ENCODE results near the gene PRKCB. TPM values are rescaled to one million over a fixed set of nuclear protein-coding genes. Genes with fewer than 3 reads are reported as not detected.

PRKCB gene
- total and polyA plus RNA-seq, 2 of the 8 experiments (the other 6 are each of a cell fraction or from before 2014, with no cell fraction given): 7.1 to 12.1 TPM

DNA sequence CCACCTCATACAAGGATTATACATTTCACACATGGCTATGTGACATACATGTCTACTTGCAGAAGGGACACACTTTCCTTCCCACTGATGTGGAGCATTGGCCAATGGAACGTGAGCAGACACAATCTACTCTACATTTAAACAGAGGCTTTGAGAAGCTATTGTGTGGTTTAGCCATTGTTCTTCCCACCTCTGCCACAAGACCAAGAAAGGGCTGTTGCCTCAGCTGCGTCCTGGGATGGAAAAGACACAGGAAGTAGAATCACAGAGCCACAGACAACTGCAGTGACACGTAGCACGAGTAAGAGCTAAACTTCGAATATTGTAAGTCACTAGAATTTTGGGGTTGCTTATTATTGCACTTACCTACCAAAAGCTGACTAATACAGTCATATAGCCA lies 33.3 kb downstream of the PRKCB start:
- no peak for TF ChIP-seq EZH2 (IDR thresholded peaks at IDR 0.05; ENCODE audit: low read depth, low read length, severe bottlenecking)
- TF ChIP-seq, protein P1, sequence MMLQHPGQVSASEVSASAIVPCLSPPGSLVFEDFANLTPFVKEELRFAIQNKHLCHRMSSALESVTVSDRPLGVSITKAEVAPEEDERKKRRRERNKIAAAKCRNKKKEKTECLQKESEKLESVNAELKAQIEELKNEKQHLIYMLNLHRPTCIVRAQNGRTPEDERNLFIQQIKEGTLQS (IDR thresholded peaks at IDR 0.05; ENCODE audit: insufficient read depth, low read depth, low read length): no peak
- no peak for TF ChIP-seq SP4 (IDR thresholded peaks at IDR 0.05; ENCODE audit: low read length)
- no peak for TF ChIP-seq CBX5 (IDR thresholded peaks at IDR 0.05; ENCODE audit: low read depth, low read length)
- no peak for DNase-seq (ENCODE audit: low read depth in 1 of 2, low spot score in 2 of 2)
- H2BK120ac ChIP-seq (replicated peaks; ENCODE audit: low read depth, low read length): no peak overlapping the region

More for the DNA sequence above, 33.3 kb downstream of the PRKCB start:
- no peak overlapping the region for H2AK5ac ChIP-seq (ENCODE audit: low read depth, low read length)
- ChIA-PET POLR2A (ENCODE audit: partially characterized antibody) (interaction anchor here (0.8 kb wide), 1 partner anchor 10 kb away, joined by 3 read pairs; no protein-coding TSS in a partner anchor), CTCF (ENCODE audit: partially characterized antibody) (interaction anchor here (1.1 to 1.6 kb wide), 3 partner anchors 68 to 168 kb away, joined by 3 read pairs; no protein-coding TSS in a partner anchor)
- no peak overlapping the region for H4K91ac ChIP-seq (replicated peaks; ENCODE audit: insufficient read length, low read length)
- H3K9ac ChIP-seq (replicated peaks in 1 of 4; ENCODE audit: extremely low read depth in 1 of 4, low read depth in 3 of 4, low read length in 3 of 4): no peak overlapping the region
- H3K4ac ChIP-seq (replicated peaks; ENCODE audit: insufficient read length, low read depth, low read length): no peak overlapping the region
- H3K4me1 ChIP-seq (replicated peaks in 1 of 4; ENCODE audit: control insufficient read depth in 3 of 4, insufficient read depth in 4 of 4, low read length in 3 of 4): peaks cover 0 to 6% (median 0%) of the 10 kb centered on the region in 4 experiments; a peak in 4 of 7 replicates
- H3K79me1 ChIP-seq (ENCODE audit: low read depth, low read length): no peaks in the 10 kb centered on the region
- H3K4me2 ChIP-seq (ENCODE audit: insufficient read depth in 1 of 2, low read depth in 2 of 2, low read length in 2 of 2): no peak overlapping the region
- 76% methylated on average over 5 of the region's 5 CpGs; no CpG with 5 or more reads in 1 of the 2 experiments for WGBS, 2 experiments (ENCODE audit: extremely low coverage in 1 of 2, insufficient coverage in 1 of 2, insufficient read length in 1 of 2, insufficient replicate concordance in 2 of 2, low coverage in 1 of 2, low lambda C conversion rate in 2 of 2, missing lambda C conversion rate in 1 of 2)
- no peaks in the 10 kb centered on the region for H3K79me2 ChIP-seq (ENCODE audit: control insufficient read depth in 1 of 2, insufficient read depth in 2 of 2, low read length in 2 of 2)
- peaks cover 2 to 3% of the 10 kb centered on the region in 2 experiments for H4K20me1 ChIP-seq (replicated peaks in 1 of 2; ENCODE audit: control insufficient read depth in 1 of 2, insufficient read depth in 2 of 2, low read length in 2 of 2)
- H3K23me2 ChIP-seq (ENCODE audit: low read depth, low read length): no peaks in the 10 kb centered on the region
- H3K56ac ChIP-seq (replicated peaks; ENCODE audit: insufficient read length, low read depth, low read length): no peak overlapping the region
- H2BK5ac ChIP-seq (ENCODE audit: low read depth, low read length): no peak overlapping the region
- H3K23ac ChIP-seq (ENCODE audit: insufficient read length): no peak overlapping the region
- H4K5ac ChIP-seq (ENCODE audit: insufficient read length, low read depth, low read length): no peak overlapping the region
- no peaks in the 10 kb centered on the region for H3K9me3 ChIP-seq (ENCODE audit: insufficient read depth in 2 of 2, low read depth in 1 of 2, low read length in 1 of 2)
- no peak overlapping the region for H3K4me3 ChIP-seq (ENCODE audit: extremely low read depth in 1 of 4, insufficient read depth in 2 of 4, low read depth in 3 of 4, low read length in 4 of 4)
- H3K27me3 ChIP-seq (replicated peaks in 1 of 4; ENCODE audit: control insufficient read depth in 3 of 4, extremely low read depth in 1 of 4, insufficient read depth in 3 of 4, low read length in 3 of 4): peaks cover 5 to 38% (median 21%) of the 10 kb centered on the region in 4 experiments
- no peak for FAIRE-seq
- no peak overlapping the region for H2BK20ac ChIP-seq (ENCODE audit: low read length)
- H2BK15ac ChIP-seq (ENCODE audit: low read length): no peak overlapping the region
- H3K18ac ChIP-seq (ENCODE audit: extremely low read depth, low read length): no peak overlapping the region
- no peak overlapping the region for H2BK12ac ChIP-seq (ENCODE audit: low read depth, low read length)
- no peak overlapping the region for H3K14ac ChIP-seq (ENCODE audit: insufficient read length)
- H4K8ac ChIP-seq (ENCODE audit: extremely low read depth, insufficient read depth, low read length): no peak overlapping the region
- no peak overlapping the region for H2AFZ ChIP-seq (ENCODE audit: low read length)
- no peak overlapping the region for H3K27ac ChIP-seq (ENCODE audit: low read depth, low read length)
- H3K36me3 ChIP-seq (ENCODE audit: control insufficient read depth in 2 of 4, insufficient read depth in 4 of 4, low read length in 3 of 4): no peaks in the 10 kb centered on the region
